ENCODE results near the gene MICAL2.

The MICAL2 gene

GRCh38 chr11:12116425-12117032 is 6.1 kb downstream of the MICAL2 start:
- DNase-seq (ENCODE audit: low read depth, low spot score), result no peak

GRCh38 chr11:12117200-12117599 is 6.8 kb downstream of the MICAL2 start:
- no peak for DNase-seq (ENCODE audit: low read depth, low spot score)

GRCh38 chr11:12117611-12118010 is 7.2 kb downstream of the MICAL2 start:
- DNase-seq (ENCODE audit: low read depth, low spot score), result no peak

GRCh38 chr11:12118949-12119348 is 8.6 kb downstream of the MICAL2 start:
- no peak for DNase-seq (ENCODE audit: low read depth, low spot score)

GRCh38 chr11:12119502-12119901 is 9.1 kb downstream of the MICAL2 start:
- no peak for DNase-seq (ENCODE audit: low read depth, low spot score)

- DNase-seq (ENCODE audit: low read depth, low spot score), result no peak
These were observed 9.9 kb downstream of the MICAL2 start for GRCh38 chr11:12120031-12121008.

GRCh38 chr11:12121011-12121410 is 10.6 kb downstream of the MICAL2 start:
- DNase-seq (ENCODE audit: low read depth, low spot score), result no peak

GRCh38 chr11:12121517-12121916 is 11.1 kb downstream of the MICAL2 start:
- no peak for DNase-seq (ENCODE audit: low read depth, low spot score)

GRCh38 chr11:12122083-12122482 is 11.7 kb downstream of the MICAL2 start:
- DNase-seq (ENCODE audit: low read depth, low spot score), result no peak

- DNase-seq (ENCODE audit: low read depth, low spot score), result no peak
These were observed 12.9 kb downstream of the MICAL2 start for GRCh38 chr11:12123273-12123672.

GRCh38 chr11:12123799-12124198 is 13.4 kb downstream of the MICAL2 start:
- DNase-seq (ENCODE audit: low read depth, low spot score), result no peak

- no peak for DNase-seq (ENCODE audit: low read depth, low spot score)
These were observed 13.9 kb downstream of the MICAL2 start for GRCh38 chr11:12124306-12124705.

- DNase-seq (ENCODE audit: low read depth, low spot score), result no peak
These were observed 15.3 kb downstream of the MICAL2 start for GRCh38 chr11:12125609-12126149.

GRCh38 chr11:12126344-12127019 is 16.1 kb downstream of the MICAL2 start:
- DNase-seq (ENCODE audit: low read depth, low spot score), result no peak

GRCh38 chr11:12127206-12127898 is 17.0 kb downstream of the MICAL2 start:
- DNase-seq (ENCODE audit: low read depth, low spot score), result no peak

GRCh38 chr11:12128301-12128751 is 17.9 kb downstream of the MICAL2 start:
- DNase-seq (ENCODE audit: low read depth, low spot score), result no peak

GRCh38 chr11:12129227-12129626 is 18.8 kb downstream of the MICAL2 start:
- no peak for DNase-seq (ENCODE audit: low read depth, low spot score)

GRCh38 chr11:12130180-12130980 is 20.0 kb downstream of the MICAL2 start:
- DNase-seq (ENCODE audit: low read depth, low spot score), result no peak

- DNase-seq (ENCODE audit: low read depth, low spot score), result no peak
These were observed 21.8 kb downstream of the MICAL2 start for GRCh38 chr11:12131943-12132789.

GRCh38 chr11:12132790-12133145 is 22.4 kb downstream of the MICAL2 start:
- DNase-seq (ENCODE audit: low read depth, low spot score), result no peak
